Measurements from ENCODE around the gene OR10G3.
A peak's percentile ranks its signal among the peaks of the same experiment; 100 is the strongest.

Gene OR10G3

GRCh38 chr14:21535545-21536417 lies 44.1 kb downstream of the OR10G3 start:
- no peak for DNase-seq (ENCODE audit: low read depth in 2 of 2)

- no peak for DNase-seq (ENCODE audit: low read depth in 2 of 2)
These were observed 45.3 kb downstream of the OR10G3 start for GRCh38 chr14:21534576-21534975.

GRCh38 chr14:21533294-21533693 lies 46.6 kb downstream of the OR10G3 start:
- DNase-seq (ENCODE audit: low read depth in 2 of 2): no peak

- no peak for DNase-seq (ENCODE audit: low read depth in 2 of 2)
These were observed 50.4 kb downstream of the OR10G3 start for GRCh38 chr14:21529515-21529914.

GRCh38 chr14:21528381-21529348 lies 51.2 kb downstream of the OR10G3 start:
- DNase-seq (ENCODE audit: low read depth in 2 of 2): no peak

- no peak for DNase-seq (ENCODE audit: low read depth in 2 of 2)
These were observed 52.6 kb downstream of the OR10G3 start for GRCh38 chr14:21527318-21527679.

GRCh38 chr14:21526672-21527317 lies 53.1 kb downstream of the OR10G3 start:
- no peak for DNase-seq (ENCODE audit: low read depth in 2 of 2)

- DNase-seq (ENCODE audit: low read depth in 2 of 2): peak; percentile 23 to 43
These were observed 53.8 kb downstream of the OR10G3 start, which contains the start of gene SALL2 for GRCh38 chr14:21525962-21526671. TSS of gene SALL2 (minus strand) at chr14:21526346. CDS start at chr14:21526127, 219 bp downstream.

GRCh38 chr14:21525571-21525961 lies 54.3 kb downstream of the OR10G3 start:
- no peak for DNase-seq (ENCODE audit: low read depth in 2 of 2)

GRCh38 chr14:21524575-21525490 lies 55.0 kb downstream of the OR10G3 start:
- no peak for DNase-seq (ENCODE audit: low read depth in 2 of 2)

- no peak for DNase-seq (ENCODE audit: low read depth in 2 of 2)
These were observed 56.7 kb downstream of the OR10G3 start for GRCh38 chr14:21523203-21523602.

- DNase-seq (ENCODE audit: low read depth in 2 of 2): no peak
These were observed 58.4 kb downstream of the OR10G3 start for GRCh38 chr14:21521501-21521900.

GRCh38 chr14:21520767-21521166 lies 59.1 kb downstream of the OR10G3 start:
- DNase-seq (ENCODE audit: low read depth in 2 of 2): no peak

- DNase-seq (ENCODE audit: low read depth in 2 of 2): no peak
These were observed 61.2 kb downstream of the OR10G3 start for GRCh38 chr14:21518725-21519124.

All from stimulated activated CD8-positive, alpha-beta memory T cell treated with anti-CD3 and anti-CD28 coated beads, Interleukin-7, amount 100 ng/mL, for 1 hour (primary cell).